GM12874 (cell line): ENCODE measurements around the gene CD6.

Experiments used
- TF ChIP-seq, protein P1 (sequence below): IDR thresholded peaks from 2 replicates; pipeline ENCODE4 v1.5.1; 2011; ENCODE audit warnings: low read depth, mild to moderate bottlenecking, control low read depth, low read length, moderate library complexity; ENCODE audit not compliant: insufficient read depth

CD6 gene

DNA sequence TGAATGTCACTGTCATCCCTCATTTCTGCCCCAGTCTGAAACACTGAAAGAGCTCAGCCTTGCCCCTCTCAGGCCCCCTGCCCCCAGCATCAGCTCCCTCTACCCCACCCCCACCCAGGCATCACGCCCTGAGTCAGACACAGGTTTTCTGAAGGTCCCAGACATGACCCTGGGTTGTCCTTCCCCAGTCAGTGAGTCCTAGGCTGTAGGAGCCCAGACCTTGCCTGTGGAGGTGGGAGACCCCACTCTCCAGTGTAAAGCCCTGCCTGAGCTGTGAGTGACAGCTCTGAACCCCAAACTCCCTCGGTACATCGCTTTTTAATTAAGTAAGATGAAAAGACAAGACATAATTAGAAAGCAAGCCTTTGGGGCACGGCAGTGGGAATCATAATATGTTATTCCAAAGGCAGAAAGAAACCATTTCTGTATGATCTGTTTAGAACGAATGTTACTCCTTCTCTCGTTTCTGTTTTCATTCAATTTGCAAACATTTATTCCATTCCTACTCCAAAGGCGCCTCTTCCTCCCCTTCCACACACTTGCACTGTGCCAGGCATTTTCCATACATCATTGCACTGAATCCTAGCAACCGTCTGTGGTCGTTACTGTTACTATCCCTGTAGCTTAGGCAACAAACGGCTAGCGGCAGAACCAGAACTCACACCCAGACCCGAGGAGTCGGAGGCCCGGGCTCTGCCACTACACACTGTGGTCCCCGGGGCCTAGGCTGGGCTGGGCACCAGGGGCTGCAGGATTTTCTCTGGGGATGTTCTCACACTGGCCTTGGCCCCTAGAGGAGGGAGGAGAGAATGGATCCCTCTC lies 63.4 kb downstream of the CD6 start:
- TF ChIP-seq, protein P1, sequence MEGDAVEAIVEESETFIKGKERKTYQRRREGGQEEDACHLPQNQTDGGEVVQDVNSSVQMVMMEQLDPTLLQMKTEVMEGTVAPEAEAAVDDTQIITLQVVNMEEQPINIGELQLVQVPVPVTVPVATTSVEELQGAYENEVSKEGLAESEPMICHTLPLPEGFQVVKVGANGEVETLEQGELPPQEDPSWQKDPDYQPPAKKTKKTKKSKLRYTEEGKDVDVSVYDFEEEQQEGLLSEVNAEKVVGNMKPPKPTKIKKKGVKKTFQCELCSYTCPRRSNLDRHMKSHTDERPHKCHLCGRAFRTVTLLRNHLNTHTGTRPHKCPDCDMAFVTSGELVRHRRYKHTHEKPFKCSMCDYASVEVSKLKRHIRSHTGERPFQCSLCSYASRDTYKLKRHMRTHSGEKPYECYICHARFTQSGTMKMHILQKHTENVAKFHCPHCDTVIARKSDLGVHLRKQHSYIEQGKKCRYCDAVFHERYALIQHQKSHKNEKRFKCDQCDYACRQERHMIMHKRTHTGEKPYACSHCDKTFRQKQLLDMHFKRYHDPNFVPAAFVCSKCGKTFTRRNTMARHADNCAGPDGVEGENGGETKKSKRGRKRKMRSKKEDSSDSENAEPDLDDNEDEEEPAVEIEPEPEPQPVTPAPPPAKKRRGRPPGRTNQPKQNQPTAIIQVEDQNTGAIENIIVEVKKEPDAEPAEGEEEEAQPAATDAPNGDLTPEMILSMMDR: no peak

DNA sequence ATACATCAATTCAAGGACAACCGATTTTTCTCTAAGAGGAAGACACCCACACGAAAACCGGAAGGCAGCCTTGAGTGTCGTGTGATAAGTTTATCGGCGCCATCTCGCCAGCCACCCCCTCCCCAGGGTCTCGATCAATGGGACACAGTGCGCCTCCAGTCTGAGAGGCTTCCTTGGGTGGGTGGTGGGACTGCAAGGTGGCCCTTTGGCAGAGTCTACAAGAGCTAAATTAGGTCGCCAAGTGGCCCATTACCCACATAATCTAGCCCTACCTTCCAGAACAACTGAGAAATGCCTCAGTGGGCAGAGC lies 64.0 kb downstream of the CD6 start:
- TF ChIP-seq, protein P1: no peak

DNA sequence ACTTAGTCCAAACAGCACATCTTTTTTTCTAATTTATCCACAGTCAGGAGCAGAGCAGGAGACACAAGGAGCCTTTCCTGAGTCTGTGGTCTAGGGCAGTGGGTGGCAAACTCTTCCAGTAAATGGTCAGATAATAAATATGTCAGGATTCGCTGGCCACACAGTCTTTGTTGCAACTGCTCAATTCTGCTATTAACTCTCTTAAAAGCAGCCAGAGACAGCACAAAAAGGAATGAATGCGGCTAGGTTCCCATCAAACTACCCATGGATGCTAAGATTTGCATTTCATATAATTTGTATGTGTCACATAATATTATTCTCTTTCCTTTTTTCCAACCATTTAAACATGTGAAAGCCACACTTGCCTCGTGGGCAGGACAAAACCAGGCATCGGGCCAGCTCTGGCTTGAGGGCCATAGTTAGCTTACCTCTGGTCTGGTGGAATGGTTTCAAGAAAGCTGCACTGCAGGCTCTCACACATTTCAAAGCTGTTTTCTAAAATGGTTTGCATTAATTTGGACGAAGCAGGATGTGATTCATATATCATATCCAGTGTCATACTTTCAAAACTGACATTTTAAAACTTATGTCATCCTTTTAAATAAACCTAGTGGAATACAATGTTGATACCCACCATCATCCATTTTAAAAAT lies 66.1 kb downstream of the CD6 start:
- TF ChIP-seq, protein P1: no peak

DNA sequence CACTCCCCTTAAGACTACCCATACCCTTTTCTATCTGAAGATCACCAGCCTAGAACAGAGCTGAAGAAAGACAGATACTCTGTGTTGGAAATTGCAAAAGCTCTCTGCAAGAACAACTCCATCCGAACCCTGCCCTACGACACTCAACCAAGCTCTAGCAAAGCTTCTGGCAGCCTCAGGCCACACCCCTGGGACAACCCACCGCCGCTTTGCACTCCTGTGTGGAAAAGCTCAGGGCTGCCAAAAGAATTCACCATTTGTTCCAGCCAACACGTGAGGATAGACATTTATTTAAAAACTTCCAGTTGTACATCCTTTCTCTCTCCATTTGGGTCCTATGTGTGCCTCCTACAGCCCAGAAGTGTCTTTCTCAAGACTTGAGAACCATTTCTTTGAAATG lies 68.4 kb downstream of the CD6 start:
- TF ChIP-seq, protein P1: no peak

DNA sequence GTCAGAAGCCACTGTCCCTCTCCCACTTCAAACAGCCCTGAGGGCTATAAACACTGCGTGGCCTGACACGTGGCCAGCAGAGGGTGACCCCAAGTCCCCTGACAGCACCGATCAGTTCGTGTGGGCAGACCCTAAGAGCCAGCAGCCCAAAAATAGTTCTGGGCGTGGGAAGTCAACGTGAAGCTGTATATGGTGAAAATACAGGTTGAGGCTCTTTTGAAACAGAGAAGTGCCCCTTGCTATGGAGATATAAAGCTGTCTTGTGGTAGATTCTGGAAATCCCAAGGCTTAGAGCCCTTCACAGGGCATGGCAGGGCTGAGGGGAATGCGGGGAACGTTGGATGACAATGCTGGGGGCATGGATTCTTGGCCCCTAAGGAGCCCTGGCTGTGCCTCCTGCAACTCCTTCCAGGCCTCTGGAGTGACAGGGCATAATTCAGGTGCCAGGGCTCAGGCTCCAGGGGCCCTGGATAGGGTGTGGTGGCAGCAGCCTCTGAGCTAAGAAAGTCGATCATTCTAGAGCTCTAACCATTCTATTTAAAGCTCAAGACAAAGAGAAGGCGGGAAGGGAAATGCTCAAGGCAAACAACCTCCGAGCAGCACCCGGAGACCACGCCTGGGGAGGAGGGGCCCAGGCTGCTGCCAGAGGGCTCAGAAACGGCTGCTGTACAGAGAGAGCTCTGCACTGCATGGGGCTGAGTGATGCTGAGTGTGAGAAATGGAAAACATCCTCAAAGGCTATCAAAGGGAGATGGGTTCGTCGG lies 70.5 kb downstream of the CD6 start:
- TF ChIP-seq, protein P1: no peak

DNA sequence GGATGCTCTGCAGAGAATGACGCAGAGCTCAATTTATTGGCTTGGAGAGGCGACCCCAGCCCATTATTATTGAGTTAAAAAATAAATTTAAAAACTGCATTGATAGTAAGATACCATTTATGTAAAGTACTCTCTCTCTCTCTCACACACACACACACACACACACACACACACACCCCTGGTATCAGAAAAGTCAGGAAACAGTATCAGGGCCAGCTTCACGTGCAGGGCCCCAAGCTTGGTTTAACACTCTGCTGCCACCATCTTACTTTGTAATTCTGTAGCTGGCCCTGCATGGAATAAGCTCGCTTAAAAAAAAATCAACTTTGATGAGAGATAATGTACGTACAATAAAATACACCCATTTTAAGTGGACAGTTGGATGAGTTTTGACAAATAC lies 71.1 kb downstream of the CD6 start:
- TF ChIP-seq, protein P1: no peak

DNA sequence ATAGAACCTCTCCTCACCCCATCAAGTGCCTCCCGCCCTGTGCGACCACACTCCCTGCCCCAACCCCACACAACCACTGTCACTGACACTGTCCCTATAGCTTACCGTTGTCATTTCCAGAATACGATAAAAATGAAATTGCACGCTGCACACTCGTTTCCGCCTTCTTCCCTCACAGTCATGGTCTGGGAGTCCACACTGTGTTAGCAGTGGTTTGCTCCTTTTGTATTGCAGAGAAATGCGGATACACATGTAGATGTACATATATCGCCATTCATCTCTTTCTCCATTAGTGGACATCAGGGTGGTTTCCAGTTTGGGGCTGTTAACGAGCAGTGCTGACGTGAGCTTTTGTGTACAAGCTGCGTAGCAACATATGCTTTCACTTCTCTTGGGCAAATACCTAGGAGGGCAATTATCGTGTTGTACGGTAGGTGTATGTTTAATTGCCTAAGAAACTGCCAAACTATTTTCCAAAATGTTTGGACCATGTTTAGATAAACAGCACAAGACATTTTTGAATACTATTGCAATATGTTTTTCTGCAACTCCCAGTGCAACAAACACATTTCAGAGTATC lies 71.6 kb downstream of the CD6 start:
- TF ChIP-seq, protein P1: no peak
